Stimulated activated effector memory CD8-positive, alpha-beta T cell treated with anti-CD3 and anti-CD28 coated beads, Interleukin-12 subunit alpha, Interleukin-12 subunit beta, amount 100 ng/mL, for 72 hours (primary cell): ENCODE measurements around the gene RNF44.

ENCODE experiments used
- ATAC-seq: fragments of 150-1000 bp; cut with Tn5 transposase; 2 replicates; pipeline ENCODE4 v1.10.0; 2021
- DNase-seq, 2 donors: peaks; one replicate each; pipeline ENCODE4 v3.0.0; 2021 to 2022; ENCODE audit warnings: low spot score in 2 of 2
- H3K27ac Mint-ChIP-seq: one replicate; pipeline ENCODE4 v1.8.0; 2022; ENCODE audit warnings: mild to moderate bottlenecking, mixed read lengths
- H3K36me3 Mint-ChIP-seq: one replicate; pipeline ENCODE4 v1.8.0; 2022; ENCODE audit warnings: mild to moderate bottlenecking, mixed read lengths
- H3K4me1 Mint-ChIP-seq: one replicate; pipeline ENCODE4 v1.8.0; 2022; ENCODE audit warnings: mixed read lengths
- H3K4me3 Mint-ChIP-seq: one replicate; pipeline ENCODE4 v1.8.0; 2022; ENCODE audit warnings: mild to moderate bottlenecking, mixed read lengths
- H3K9me3 Mint-ChIP-seq: one replicate; pipeline ENCODE4 v1.8.0; 2022; ENCODE audit warnings: mixed read lengths

The RNF44 gene

DNA sequence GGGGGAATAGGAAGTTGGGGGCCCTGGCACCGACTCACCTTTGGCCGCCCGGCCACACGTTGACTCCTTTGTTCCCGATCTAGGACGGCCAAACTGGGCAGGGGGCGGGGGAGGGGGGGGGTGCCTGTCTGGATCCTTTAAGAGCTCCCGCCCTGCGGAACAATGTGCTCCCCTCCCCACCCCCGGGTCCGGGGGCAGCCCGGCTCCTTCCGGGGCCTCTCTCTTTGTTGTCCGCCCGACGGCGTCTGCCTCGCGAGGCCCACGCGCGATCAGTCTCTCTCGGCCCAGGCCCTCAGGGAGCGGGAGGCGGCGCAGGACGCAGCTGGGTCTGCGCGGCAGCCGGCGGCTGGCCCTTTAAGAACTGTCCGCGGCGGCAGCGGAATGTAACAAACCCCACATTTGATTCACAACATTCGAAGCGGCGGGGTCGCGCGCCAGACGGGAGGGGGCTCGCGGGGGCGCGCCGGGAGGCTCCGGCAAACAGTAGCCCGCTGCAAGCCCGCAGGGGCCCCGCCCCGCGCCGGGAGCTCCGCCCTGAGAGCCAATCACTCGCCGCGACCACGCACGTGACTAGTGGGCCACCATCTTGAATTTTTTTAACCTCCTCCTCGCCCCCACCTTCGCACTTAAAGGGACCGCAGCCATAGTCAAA, at the start of gene RNF44:
Gene RNF44 (minus strand): TSS at position 501 of the 652 bp plus-strand sequence. CDS start 4,930 bp downstream, outside the sequence.
- Mint-ChIP-seq H3K9me3 (no peaks in the 10 kb centered on the region), H3K4me3 (peak within 1 kb of the TSS; percentile 93), H3K27ac (peak within 1 kb of the TSS; percentile 97), H3K4me1 (peaks cover 68% of the 10 kb centered on the region), H3K36me3 (peaks cover 56% of the 10 kb centered on the region)
- ATAC-seq: peak; percentile 74
- DNase-seq: peak; percentile 94 to 99

DNA sequence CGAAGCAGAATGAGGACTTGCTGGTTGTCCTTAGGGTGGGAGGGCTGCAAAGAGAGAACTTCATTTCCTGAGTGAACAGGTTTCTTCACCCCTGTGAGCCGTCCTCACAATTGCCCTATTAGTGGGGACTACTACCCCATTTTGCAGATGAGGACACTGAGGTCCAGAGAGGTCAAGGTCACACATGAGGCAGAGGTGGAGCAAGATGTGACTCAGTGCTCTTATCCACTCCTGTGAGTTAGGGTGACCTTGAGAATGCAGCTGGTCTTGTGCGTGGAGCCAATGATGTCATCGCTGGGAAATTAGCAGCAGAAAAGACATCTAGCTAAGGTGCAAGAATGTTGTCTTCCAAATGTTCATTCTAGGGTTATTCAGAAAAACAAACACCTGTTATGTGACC, 45.9 kb upstream of the RNF44 start:
- Mint-ChIP-seq H3K9me3 (peaks cover 2% of the 10 kb centered on the region), H3K27ac (no peak overlapping the region), H3K4me1 (no peaks in the 10 kb centered on the region), H3K4me3 (no peak overlapping the region), H3K36me3 (no peaks in the 10 kb centered on the region)
- no peak for ATAC-seq
- DNase-seq: no peak

- Mint-ChIP-seq H3K9me3 (peaks cover 2% of the 10 kb centered on the region), H3K4me1 (no peaks in the 10 kb centered on the region), H3K36me3 (no peaks in the 10 kb centered on the region), H3K4me3 (no peak overlapping the region), H3K27ac (no peak overlapping the region)
- ATAC-seq (no peak), DNase-seq (no peak)
These were observed 44.2 kb upstream of the RNF44 start for GRCh38 chr5:176581361-176581760.

- Mint-ChIP-seq H3K27ac (no peak overlapping the region), H3K4me1 (no peaks in the 10 kb centered on the region), H3K9me3 (no peaks in the 10 kb centered on the region), H3K36me3 (no peaks in the 10 kb centered on the region), H3K4me3 (no peak overlapping the region)
- DNase-seq (no peak), ATAC-seq (no peak)
These were observed 42.1 kb upstream of the RNF44 start for GRCh38 chr5:176579323-176579722.

GRCh38 chr5:176578391-176578808, 41.2 kb upstream of the RNF44 start:
- H3K36me3 Mint-ChIP-seq: no peaks in the 10 kb centered on the region
- ATAC-seq: peak; percentile 58
- no peak overlapping the region for H3K4me3 Mint-ChIP-seq
- H3K4me1 Mint-ChIP-seq: no peaks in the 10 kb centered on the region
- no peaks in the 10 kb centered on the region for H3K9me3 Mint-ChIP-seq
- DNase-seq: no peak
- no peak overlapping the region for H3K27ac Mint-ChIP-seq

DNA sequence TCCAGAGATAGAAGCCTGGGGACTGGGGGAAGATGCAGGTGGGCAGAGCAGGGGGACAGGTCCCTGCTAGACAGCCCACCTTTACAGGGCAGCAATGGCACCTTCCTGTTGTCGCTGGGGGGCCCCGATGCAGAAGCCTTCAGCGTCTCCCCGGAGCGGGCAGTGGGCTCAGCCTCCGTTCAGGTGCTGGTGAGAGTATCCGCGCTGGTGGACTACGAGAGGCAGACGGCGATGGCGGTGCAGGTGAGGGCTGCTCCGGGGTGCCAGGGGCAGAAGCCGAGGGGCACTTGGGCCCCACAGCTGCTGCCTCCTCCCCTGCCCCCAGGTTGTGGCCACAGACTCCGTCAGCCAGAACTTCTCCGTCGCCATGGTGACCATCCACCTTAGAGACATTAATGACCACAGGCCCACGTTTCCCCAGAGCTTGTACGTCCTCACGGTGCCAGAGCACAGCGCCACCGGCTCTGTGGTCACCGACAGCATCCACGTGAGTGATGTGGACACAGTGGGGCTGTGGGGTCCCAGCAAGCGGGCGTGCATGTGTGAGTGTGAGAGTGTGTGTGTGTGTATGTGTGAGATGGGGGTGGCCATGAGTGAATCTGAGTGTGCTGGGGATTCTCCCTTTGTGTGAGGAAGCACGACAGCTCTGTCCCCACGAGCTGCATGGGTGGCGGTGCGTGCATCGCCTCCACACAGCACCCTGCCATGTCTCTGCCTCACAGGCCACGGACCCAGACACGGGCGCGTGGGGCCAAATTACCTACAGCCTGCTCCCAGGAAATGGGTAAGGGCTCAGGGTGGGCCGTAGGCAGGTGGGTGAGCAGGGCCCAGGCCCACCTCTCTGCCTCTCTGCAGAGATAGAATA, 40.3 kb upstream of the RNF44 start:
- Mint-ChIP-seq H3K4me1 (no peaks in the 10 kb centered on the region), H3K27ac (no peak overlapping the region), H3K36me3 (no peaks in the 10 kb centered on the region), H3K9me3 (no peaks in the 10 kb centered on the region), H3K4me3 (no peak overlapping the region)
- ATAC-seq (no peak), DNase-seq (no peak)

- no peaks in the 10 kb centered on the region for H3K36me3 Mint-ChIP-seq
- no peak overlapping the region for H3K27ac Mint-ChIP-seq
- DNase-seq (no peak), ATAC-seq (no peak)
- no peaks in the 10 kb centered on the region for H3K9me3 Mint-ChIP-seq
- no peaks in the 10 kb centered on the region for H3K4me1 Mint-ChIP-seq
- no peak overlapping the region for H3K4me3 Mint-ChIP-seq
These were observed 38.6 kb upstream of the RNF44 start for GRCh38 chr5:176575488-176576422.

DNA sequence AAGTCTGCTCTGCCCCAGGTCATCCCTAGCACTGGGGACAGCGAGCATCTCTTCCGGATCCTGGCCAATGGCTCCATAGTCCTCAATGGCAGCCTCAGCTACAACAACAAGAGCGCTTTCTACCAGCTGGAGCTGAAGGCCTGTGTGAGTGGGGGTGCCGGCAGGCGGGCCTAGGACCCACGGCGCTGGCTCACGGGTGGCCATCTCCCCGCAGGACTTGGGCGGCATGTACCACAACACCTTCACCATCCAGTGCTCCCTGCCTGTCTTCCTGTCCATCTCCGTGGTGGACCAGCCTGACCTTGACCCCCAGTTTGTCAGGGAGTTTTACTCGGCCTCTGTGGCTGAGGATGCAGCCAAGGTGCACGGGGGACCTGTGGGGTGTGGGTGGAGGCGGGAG, 37.9 kb upstream of the RNF44 start:
- Mint-ChIP-seq H3K27ac (no peak overlapping the region), H3K9me3 (no peaks in the 10 kb centered on the region), H3K4me1 (no peaks in the 10 kb centered on the region), H3K36me3 (no peaks in the 10 kb centered on the region), H3K4me3 (no peak overlapping the region)
- DNase-seq (no peak), ATAC-seq (no peak)

DNA sequence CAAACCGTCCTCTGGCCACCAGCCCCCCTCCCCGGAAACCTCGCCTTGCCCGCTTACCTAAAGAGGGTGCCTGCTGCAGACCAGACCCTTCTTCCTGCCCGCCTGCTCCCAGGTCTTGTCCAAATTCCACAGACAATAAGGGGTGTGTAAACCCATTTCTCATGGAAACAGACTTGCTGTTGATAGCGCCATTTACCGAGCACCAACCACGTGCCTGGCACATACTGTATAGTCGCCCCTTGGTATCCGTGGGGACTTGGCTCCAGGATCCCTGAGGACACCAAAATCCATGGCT, 37.0 kb upstream of the RNF44 start:
- DNase-seq (no peak), ATAC-seq (no peak)
- Mint-ChIP-seq H3K4me1 (no peaks in the 10 kb centered on the region), H3K9me3 (no peaks in the 10 kb centered on the region), H3K36me3 (no peaks in the 10 kb centered on the region), H3K4me3 (no peak overlapping the region), H3K27ac (no peak overlapping the region)

GRCh38 chr5:176573564-176574296, 36.5 kb upstream of the RNF44 start:
- DNase-seq: peak; percentile 79 to 91
- no peak overlapping the region for H3K4me3 Mint-ChIP-seq
- H3K27ac Mint-ChIP-seq: no peak overlapping the region
- ATAC-seq: peak; percentile 87
- H3K36me3 Mint-ChIP-seq: no peaks in the 10 kb centered on the region
- no peaks in the 10 kb centered on the region for H3K4me1 Mint-ChIP-seq
- no peaks in the 10 kb centered on the region for H3K9me3 Mint-ChIP-seq

GRCh38 chr5:176570044-176570443, 32.8 kb upstream of the RNF44 start:
- Mint-ChIP-seq H3K4me3 (no peak overlapping the region), H3K36me3 (no peaks in the 10 kb centered on the region), H3K9me3 (no peaks in the 10 kb centered on the region), H3K27ac (no peak overlapping the region), H3K4me1 (no peaks in the 10 kb centered on the region)
- no peak for DNase-seq
- no peak for ATAC-seq

DNA sequence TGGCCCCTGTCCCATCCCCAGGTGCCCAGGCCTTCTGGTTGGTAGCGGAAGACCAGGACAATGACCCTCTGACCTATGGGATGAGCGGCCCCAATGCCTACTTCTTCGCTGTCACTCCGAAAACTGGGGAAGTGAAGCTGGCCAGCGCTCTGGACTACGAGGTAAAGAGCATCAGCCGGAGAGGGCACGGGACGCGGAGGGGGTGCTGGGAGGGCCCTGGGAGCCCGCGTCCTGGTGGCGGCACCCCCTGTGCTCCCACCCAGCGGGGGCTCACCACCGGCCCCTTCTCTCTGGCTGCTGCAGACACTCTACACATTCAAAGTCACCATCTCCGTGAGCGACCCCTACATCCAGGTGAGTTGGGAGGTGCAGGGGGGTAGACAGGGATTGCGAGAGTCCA, 31.5 kb upstream of the RNF44 start:
- H3K9me3 Mint-ChIP-seq: no peaks in the 10 kb centered on the region

GRCh38 chr5:176565760-176566288, 28.6 kb upstream of the RNF44 start:
- H3K4me1 Mint-ChIP-seq: peaks cover 12% of the 10 kb centered on the region
- no peak overlapping the region for H3K4me3 Mint-ChIP-seq
- no peaks in the 10 kb centered on the region for H3K9me3 Mint-ChIP-seq
- peak overlapping the region; percentile 26 for H3K27ac Mint-ChIP-seq
- ATAC-seq (no peak), DNase-seq (no peak)
- H3K36me3 Mint-ChIP-seq: no peaks in the 10 kb centered on the region

More for the DNA sequence above, 31.5 kb upstream of the RNF44 start:
- Mint-ChIP-seq H3K36me3 (no peaks in the 10 kb centered on the region), H3K4me1 (no peaks in the 10 kb centered on the region), H3K27ac (no peak overlapping the region), H3K4me3 (no peak overlapping the region)
- ATAC-seq (no peak), DNase-seq (no peak)

- DNase-seq: no peak
- Mint-ChIP-seq H3K27ac (no peak overlapping the region), H3K4me3 (no peak overlapping the region)
These were observed 26.8 kb upstream of the RNF44 start for GRCh38 chr5:176564002-176564401.

More at GRCh38 chr5:176564002-176564401, 26.8 kb upstream of the RNF44 start:
- no peaks in the 10 kb centered on the region for H3K9me3 Mint-ChIP-seq
- H3K36me3 Mint-ChIP-seq: no peaks in the 10 kb centered on the region
- peaks cover 26% of the 10 kb centered on the region for H3K4me1 Mint-ChIP-seq
- ATAC-seq: no peak
